Spleen (tissue), 11 donors: ENCODE measurements around the gene MYO10. TPM values are rescaled to one million over a fixed set of nuclear protein-coding genes. Genes with fewer than 3 reads are reported as not detected.

Experiments used
- DNase-seq: peaks from one replicate; pipeline ENCODE4 v3.0.0-alpha.2; 2020
- H3K27ac ChIP-seq, 8 donors: fragments of 200-600 bp; sonication (generic) in 7 of 8; 1 replicate in 4 of 8; 2 replicates in 4 of 8; pipeline versions ENCODE4 v1.5.0 to v1.8.0; 2016 to 2021; ENCODE audit warnings: inconsistent platforms in 4 of 8, mild to moderate bottlenecking in 4 of 8, moderate library complexity in 1 of 8
- H3K27me3 ChIP-seq, 7 donors: fragments of 200-600 bp; sonication (generic) in 6 of 7; replicated peaks in 1 of 7; 1 replicate in 4 of 7; 2 replicates in 3 of 7; pipeline versions ENCODE4 v1.5.0 to v1.8.0; 2016 to 2021; ENCODE audit warnings: inconsistent platforms in 3 of 7, mild to moderate bottlenecking in 1 of 7
- H3K36me3 ChIP-seq, 6 donors: fragments of 200-600 bp; sonication (generic) in 5 of 6; 1 replicate in 4 of 6; 2 replicates in 2 of 6; pipeline versions ENCODE4 v1.5.0 to v1.8.0; 2016 to 2021; ENCODE audit warnings: inconsistent platforms in 2 of 6
- H3K4me1 ChIP-seq, 6 donors: fragments of 200-600 bp; sonication (generic) in 5 of 6; 1 replicate in 3 of 6; 2 replicates in 3 of 6; pipeline versions ENCODE4 v1.5.0 to v1.8.0; 2016 to 2021; ENCODE audit warnings: inconsistent platforms in 3 of 6
- H3K4me3 ChIP-seq, 8 donors: fragments of 200-600 bp; sonication (generic) in 7 of 8; 1 replicate in 4 of 8; 2 replicates in 4 of 8; pipeline versions ENCODE4 v1.5.0 to v1.8.0; 2016 to 2021; ENCODE audit warnings: inconsistent platforms in 4 of 8, mild to moderate bottlenecking in 4 of 8, moderate library complexity in 2 of 8
- H3K9me3 ChIP-seq, 8 donors: fragments of 200-600 bp; sonication (generic) in 7 of 8; 1 replicate in 4 of 8; 2 replicates in 4 of 8; pipeline versions ENCODE4 v1.5.0 to v1.8.0; 2016 to 2021; ENCODE audit warnings: inconsistent platforms in 4 of 8
- POLR2A ChIP-seq, 3 donors: fragments of 450-650 bp; IDR thresholded peaks; one replicate each; pipeline ENCODE4 v1.5.1; 2017; ENCODE audit warnings: antibody characterized with exemption in 3 of 3, mild to moderate bottlenecking in 1 of 3
- POLR2AphosphoS5 ChIP-seq, 3 donors: sonication (generic); formaldehyde crosslinking; IDR thresholded peaks; one replicate each; pipeline ENCODE4 v1.5.1; 2017; ENCODE audit warnings: antibody characterized with exemption in 3 of 3
- WGBS, 5 donors: extraction: QIAGEN DNeasy Blood & Tissue Kit in 3 of 5; methylation state at CpG; one replicate each; pipeline versions ENCODE4 v1.1.5 to v1.1.7; 2013 to 2018; 5-methylcytosine and 5-hydroxymethylcytosine counted together
- intact Hi-C: fragments of 100-400 bp; cut with DNase I; formaldehyde crosslinking; loops from one replicate; pipeline ENCODE4 v1.15.0; 2023; ENCODE audit warnings: low total_unique reads
- polyA plus RNA-seq, 3 donors: library from polyadenylated mRNA; stranded (reverse); fragments of 200-250 nt; gene quantifications; one replicate each; pipeline ENCODE4 v1.2.1, GENCODE V29; 2013
- total RNA-seq, 7 donors: library from RNA; depleted of rRNA in 3 of 7; stranded (reverse); fragments of >200 nt in 3 of 7; fragmentation: NEBNext Ultra II Directional in 4 of 7; extraction: Animal tissue kit (Norgen Biotek cat#: 25700) in 4 of 7; gene quantifications; one replicate each; pipeline versions ENCODE4 v1.1.0 to v1.2.1, GENCODE V29; 2016 to 2021
- TF ChIP-seq, protein P1 (sequence below), 11 experiments: fragments of 200-600 bp in 7 of 11; fragments of 450-650 bp in 4 of 11; sonication (generic) in 4 of 11; IDR thresholded peaks in 8 of 11; conservative IDR thresholded peaks in 3 of 11; 1 replicate in 7 of 11; 2 replicates in 4 of 11; pipeline versions ENCODE4 v1.4.0 to v1.8.0; 2016 to 2021; ENCODE audit warnings: antibody characterized with exemption in 11 of 11, inconsistent platforms in 4 of 11, mild to moderate bottlenecking in 1 of 11
- donor health status: healthy with polysubstance abuse.
- donor health status: DM: no; HTN: no; CAD: no; lungs with moderate emphysema.
- donor health status: DM: no; HTN: no; CAD: no.
- donor health status: Bipolar disorder and iron deficiency.
- donor health status: healthy.
- donor health status: DM: no; HTN: no; CAD: no.
- donor health status: DM: yes; HTN: yes; CAD: no.

Gene MYO10
- total and polyA plus RNA-seq, 10 donors, result 1.1 to 72.8 (median 32.7) TPM

DNA sequence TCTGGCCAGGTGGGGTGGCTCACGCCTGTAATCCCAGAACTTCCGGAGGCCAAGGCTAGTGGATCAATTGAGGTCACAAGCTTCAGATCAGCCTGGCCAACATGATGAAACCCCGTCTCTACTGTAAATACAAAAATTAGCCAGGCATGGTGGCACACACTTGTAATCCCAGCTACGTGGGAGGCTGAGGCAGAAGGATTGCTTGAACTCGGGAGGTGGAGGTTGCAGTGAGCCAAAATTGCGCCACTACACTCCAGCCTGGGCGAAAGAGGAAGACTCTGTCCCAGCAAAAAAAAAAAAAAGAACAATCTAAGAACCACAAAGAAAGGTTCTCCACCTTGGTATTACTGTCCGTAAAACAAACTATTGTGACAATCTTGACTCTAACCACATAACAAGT, 9.7 kb downstream of the MYO10 start:
- Histone ChIP-seq H3K9me3 (no peaks in the 10 kb centered on the region), H3K36me3 (no peaks in the 10 kb centered on the region), H3K27me3 (peaks cover 0 to 9% (median 0%) of the 10 kb centered on the region in 7 donors), H3K4me1 (peaks cover 0 to 23% (median 6%) of the 10 kb centered on the region in 6 donors), H3K4me3 (no peak overlapping the region), H3K27ac (no peak overlapping the region)
- TF ChIP-seq POLR2A (IDR thresholded peaks at IDR 0.05), result no peak
- TF ChIP-seq, protein P1, sequence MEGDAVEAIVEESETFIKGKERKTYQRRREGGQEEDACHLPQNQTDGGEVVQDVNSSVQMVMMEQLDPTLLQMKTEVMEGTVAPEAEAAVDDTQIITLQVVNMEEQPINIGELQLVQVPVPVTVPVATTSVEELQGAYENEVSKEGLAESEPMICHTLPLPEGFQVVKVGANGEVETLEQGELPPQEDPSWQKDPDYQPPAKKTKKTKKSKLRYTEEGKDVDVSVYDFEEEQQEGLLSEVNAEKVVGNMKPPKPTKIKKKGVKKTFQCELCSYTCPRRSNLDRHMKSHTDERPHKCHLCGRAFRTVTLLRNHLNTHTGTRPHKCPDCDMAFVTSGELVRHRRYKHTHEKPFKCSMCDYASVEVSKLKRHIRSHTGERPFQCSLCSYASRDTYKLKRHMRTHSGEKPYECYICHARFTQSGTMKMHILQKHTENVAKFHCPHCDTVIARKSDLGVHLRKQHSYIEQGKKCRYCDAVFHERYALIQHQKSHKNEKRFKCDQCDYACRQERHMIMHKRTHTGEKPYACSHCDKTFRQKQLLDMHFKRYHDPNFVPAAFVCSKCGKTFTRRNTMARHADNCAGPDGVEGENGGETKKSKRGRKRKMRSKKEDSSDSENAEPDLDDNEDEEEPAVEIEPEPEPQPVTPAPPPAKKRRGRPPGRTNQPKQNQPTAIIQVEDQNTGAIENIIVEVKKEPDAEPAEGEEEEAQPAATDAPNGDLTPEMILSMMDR (IDR thresholded peaks at IDR 0.05 in 8 of 11, conservative IDR thresholded peaks at IDR 0.05 in 3 of 11), result no peak
- TF ChIP-seq POLR2AphosphoS5 (IDR thresholded peaks at IDR 0.05), result no peak
- DNase-seq, result no peak
- intact Hi-C loops, result no loop called here
- 64 to 88% (median 74%) methylated on average over 8 of the region's 8 CpGs for WGBS, 5 donors

GRCh38 chr5:16924206-16924605, 11.9 kb downstream of the MYO10 start:
- TF ChIP-seq, protein P1 (IDR thresholded peaks at IDR 0.05 in 8 of 11, conservative IDR thresholded peaks at IDR 0.05 in 3 of 11), result no peak
- no peak for TF ChIP-seq POLR2AphosphoS5 (IDR thresholded peaks at IDR 0.05)
- no peak for TF ChIP-seq POLR2A (IDR thresholded peaks at IDR 0.05)
- Histone ChIP-seq H3K27ac (peak overlapping the region in 2 of 8 donors; percentile 0 to 4), H3K27me3 (no peaks in the 10 kb centered on the region), H3K9me3 (no peaks in the 10 kb centered on the region), H3K36me3 (no peaks in the 10 kb centered on the region), H3K4me1 (peaks cover 0 to 10% (median 0%) of the 10 kb centered on the region in 6 donors), H3K4me3 (no peak overlapping the region)
- DNase-seq, result no peak
- WGBS, 5 donors, result 52 to 66% (median 57%) methylated on average over 8 of the region's 8 CpGs
- intact Hi-C loops, result no loop called here

DNA sequence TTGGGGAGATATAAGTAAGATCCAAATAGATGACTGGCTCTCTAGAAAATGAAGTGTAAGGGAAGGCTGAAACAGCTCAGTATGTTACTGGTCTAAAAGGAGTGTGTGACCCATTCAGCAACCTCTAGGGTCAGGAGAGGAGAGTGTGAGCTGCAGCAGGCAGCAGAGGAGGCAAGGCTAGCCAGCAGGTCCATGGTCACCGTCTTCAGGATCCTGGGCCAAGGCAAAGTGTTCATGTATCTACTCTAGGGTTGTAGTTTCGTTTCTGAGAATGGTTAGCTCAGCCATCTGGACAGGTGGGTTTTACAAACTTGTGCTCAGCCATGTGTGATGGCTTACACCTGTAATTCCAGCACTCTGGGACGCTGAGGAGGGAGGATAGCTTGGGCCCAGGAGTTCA, 13.7 kb downstream of the MYO10 start:
- no peaks in the 10 kb centered on the region for H3K36me3 ChIP-seq
- no peak overlapping the region for H3K4me3 ChIP-seq
- no peak overlapping the region for H3K27ac ChIP-seq
- TF ChIP-seq, protein P1 (IDR thresholded peaks at IDR 0.05 in 8 of 11, conservative IDR thresholded peaks at IDR 0.05 in 3 of 11), result no peak
- no peak for TF ChIP-seq POLR2A (IDR thresholded peaks at IDR 0.05)
- no peak for TF ChIP-seq POLR2AphosphoS5 (IDR thresholded peaks at IDR 0.05)
- no peak for DNase-seq
- H3K27me3 ChIP-seq, result no peaks in the 10 kb centered on the region
- intact Hi-C loops, result no loop called here
- H3K9me3 ChIP-seq, result no peaks in the 10 kb centered on the region
- peaks cover 0 to 10% (median 0%) of the 10 kb centered on the region in 6 donors for H3K4me1 ChIP-seq
- 75 to 93% (median 78%) methylated on average over 3 of the region's 3 CpGs for WGBS, 5 donors

DNA sequence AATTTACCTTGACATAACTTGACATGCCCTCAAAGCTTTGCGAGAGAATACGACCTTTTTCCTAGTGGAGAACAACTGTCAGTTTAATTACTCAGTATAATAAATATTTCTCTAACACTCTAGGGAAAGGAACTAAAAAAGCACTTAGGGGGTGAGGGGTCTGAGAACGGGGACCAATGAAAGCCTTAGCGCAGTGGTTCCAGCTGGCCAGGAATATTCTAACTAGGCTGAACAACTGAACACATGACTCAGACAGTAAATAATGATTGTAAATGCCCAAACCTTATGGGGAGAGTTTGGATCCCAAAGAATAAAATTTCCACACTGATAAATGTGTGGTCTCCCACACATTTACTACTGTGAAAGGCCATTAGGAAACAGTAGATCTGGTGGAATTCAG, 14.9 kb downstream of the MYO10 start:
- TF ChIP-seq POLR2AphosphoS5 (IDR thresholded peaks at IDR 0.05) (no peak), POLR2A (IDR thresholded peaks at IDR 0.05) (no peak)
- TF ChIP-seq, protein P1 (IDR thresholded peaks at IDR 0.05 in 8 of 11, conservative IDR thresholded peaks at IDR 0.05 in 3 of 11), result no peak
- H3K4me3 ChIP-seq, result no peak overlapping the region
- no peaks in the 10 kb centered on the region for H3K9me3 ChIP-seq
- no peak overlapping the region for H3K27ac ChIP-seq
- no peak for DNase-seq
- intact Hi-C loops, result no loop called here
- H3K27me3 ChIP-seq, result no peaks in the 10 kb centered on the region
- no peaks in the 10 kb centered on the region for H3K36me3 ChIP-seq
- H3K4me1 ChIP-seq, result peaks cover 0 to 10% (median 0%) of the 10 kb centered on the region in 6 donors
- 83 to 97% (median 92%) methylated on average over 4 of the region's 4 CpGs for WGBS, 5 donors
